Stimulated activated CD8-positive, alpha-beta memory T cell treated with anti-CD3 and anti-CD28 coated beads, Interleukin-2, amount 100 ng/mL, for 48 hours (primary cell): ENCODE measurements around the gene RHO.
A peak's percentile ranks its signal among the peaks of the same experiment; 100 is the strongest.
"Not testable (repeated sequence)": the region's sequence is repeated elsewhere in the genome, so short reads cannot be mapped to it uniquely, and the experiment has no call there.

Experiments
- DNase-seq, 2 donors: peaks; one replicate each; pipeline ENCODE4 v3.0.0-alpha.2; 2020; ENCODE audit warnings: low read depth in 2 of 2

Gene RHO

DNA sequence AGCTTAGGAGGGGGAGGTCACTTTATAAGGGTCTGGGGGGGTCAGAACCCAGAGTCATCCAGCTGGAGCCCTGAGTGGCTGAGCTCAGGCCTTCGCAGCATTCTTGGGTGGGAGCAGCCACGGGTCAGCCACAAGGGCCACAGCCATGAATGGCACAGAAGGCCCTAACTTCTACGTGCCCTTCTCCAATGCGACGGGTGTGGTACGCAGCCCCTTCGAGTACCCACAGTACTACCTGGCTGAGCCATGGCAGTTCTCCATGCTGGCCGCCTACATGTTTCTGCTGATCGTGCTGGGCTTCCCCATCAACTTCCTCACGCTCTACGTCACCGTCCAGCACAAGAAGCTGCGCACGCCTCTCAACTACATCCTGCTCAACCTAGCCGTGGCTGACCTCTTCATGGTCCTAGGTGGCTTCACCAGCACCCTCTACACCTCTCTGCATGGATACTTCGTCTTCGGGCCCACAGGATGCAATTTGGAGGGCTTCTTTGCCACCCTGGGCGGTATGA, at the start of gene RHO:
RHO (plus strand) TSS at position 51 of the 512 bp plus-strand sequence; CDS start at position 146, 95 bp downstream.
- no peak for DNase-seq

DNA sequence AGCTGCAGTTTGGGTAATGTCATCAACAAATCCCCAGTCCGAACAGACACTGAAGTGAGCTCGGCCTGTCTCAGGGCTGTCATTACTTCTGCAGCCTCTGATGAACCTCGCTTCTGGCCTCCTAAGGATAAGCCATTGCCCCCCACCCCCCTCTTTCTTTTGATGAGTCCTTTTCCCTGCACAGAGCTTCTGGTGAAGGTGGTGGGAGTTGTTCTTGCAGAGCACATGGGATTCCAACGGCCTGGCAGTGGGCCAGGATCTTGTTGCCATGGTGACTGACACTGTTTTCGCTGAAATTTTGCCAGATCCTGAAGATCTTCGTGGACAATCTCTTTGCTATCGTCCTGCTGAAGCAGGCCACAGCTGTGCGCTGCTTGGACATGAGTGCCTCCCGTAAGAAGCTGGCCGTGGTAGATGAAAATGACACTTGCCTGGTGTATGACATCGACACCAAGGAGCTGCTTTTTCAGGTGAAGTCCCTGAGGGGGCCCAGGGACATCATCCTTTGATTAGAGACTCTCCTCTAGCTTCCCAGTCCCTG, 47.1 kb upstream of the RHO start:
- DNase-seq, result not testable (repeated sequence)

DNA sequence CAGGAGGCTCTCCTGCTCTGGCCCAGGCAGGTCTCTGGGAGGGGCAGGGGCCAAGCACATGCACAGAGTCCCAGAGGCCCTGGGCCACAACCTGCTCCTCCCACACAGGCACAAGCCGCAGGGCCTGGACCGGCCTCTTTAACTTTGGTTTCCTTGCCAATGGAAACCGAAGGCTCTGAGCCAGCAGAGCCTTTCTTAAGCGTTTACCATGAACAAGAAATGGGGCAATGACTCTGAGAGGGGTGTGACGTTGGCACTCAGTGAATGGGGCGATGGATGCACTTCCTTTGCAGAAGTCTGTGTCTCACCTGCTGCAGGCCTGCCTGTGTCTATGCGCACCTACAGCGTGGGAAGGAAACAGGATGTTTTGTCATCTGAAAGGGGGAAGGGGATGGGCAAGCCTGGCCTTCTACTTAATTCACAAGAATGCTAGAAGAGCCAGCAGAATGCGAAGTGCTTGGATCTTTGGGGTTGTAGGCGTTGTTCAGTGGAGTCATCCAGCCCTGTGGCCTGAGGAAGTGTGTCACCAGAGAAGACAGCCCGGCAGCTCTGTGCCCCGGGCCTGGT, 46.6 kb upstream of the RHO start:
- DNase-seq, result no peak

DNA sequence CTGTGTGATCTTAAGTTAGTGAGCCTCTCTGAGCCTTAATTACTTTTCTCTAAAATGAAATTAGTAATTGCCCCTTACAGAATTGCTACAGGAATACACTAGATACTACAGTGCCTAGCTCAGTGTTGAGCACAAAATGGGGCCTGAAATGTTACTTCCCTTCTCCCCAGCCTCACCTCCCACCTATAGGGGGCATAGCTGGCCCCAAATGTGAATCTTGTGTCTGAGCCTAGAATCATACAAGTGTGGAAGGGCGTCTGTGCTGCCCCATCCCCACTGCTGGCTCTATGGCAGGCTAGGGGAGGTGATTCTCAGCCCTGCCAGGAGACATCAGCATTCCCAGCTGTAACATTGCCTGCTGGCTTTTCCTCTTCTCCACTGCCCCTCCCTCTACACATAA, 45.7 kb upstream of the RHO start:
- DNase-seq, result no peak

DNA sequence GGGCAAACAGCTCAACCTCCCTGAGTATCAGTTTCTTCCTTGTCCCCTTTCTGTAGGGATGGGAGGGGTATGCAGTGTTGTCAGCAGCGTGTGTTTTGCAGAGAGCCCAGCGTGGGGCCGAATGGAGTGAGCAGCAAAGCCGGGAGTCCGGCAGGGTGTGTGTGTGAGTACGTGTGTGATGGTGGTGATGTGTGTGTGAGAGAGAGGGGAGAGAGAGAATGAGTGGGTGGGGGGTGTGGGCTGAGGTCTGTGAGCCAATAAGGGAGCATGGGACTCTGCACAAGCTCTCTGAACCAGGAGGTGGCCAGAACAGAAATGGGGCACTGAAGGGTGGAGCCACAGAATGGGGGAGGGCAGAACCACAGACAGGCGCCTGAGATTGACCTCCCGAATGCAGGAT, 44.6 kb upstream of the RHO start:
- DNase-seq, result no peak

DNA sequence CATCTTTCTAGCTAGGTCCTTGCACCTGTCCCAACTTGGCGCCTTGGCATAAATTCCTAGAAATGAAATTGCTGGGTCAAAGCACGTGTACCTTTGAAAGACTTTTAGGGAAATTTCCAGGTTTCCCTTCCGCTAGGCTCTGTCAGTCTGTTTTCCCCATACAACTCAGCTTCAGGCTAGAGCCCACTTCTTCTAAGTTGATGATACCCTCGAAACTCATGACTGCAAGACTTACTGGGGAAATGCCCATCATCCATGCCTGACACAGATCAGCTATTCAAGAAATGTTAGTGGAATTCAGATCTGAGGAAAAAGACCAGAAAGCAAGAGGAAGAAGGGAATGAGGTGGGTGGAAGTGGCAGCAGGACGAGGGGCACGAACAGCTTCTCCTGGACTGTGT, 43.3 kb upstream of the RHO start:
- DNase-seq, result not testable (repeated sequence)

DNA sequence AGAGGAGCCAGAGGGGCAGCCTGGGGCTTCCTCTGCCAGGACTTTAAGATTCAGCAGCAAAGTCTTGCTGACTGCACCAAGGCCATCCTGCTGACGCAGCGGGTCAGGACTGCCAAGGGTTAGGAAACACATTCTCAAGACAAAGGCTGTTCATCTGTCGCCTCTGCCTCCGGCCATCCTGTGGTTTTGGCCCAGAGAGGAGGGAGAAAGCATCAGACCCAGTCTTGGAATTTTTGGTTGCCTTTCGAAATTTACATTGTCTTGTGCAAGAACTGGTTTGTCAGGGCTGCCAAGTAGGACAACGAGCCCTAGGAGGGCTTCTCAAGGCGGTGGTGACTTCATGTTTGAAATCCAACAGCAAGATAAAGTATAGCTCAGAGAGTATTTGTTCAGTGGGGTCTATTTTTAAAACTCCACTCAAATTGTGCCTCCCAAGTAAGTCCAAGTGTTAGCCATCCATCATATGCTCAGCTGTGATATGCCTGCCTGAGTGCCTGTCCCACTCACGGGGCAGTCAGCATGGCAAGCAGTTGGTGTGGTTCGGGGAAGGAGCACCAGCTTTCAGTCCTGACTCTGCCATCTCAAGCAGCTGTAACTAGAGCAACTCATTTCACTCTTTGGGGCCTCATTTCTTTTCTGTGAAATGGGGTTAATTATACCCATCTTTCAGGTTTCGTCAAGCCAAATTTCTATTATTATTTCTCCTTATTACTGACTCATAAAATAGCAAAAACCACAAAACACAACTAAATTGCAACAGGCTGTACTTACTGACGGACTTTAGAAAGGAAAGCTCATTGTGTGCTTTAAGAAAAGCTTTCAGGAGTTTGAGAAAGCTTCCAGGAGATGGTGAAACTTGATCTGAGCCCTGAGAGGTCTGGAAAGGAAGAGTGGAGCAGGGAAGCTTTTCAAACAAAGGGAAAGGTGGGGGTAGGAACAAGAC, 42.4 kb upstream of the RHO start:
- DNase-seq, result no peak

DNA sequence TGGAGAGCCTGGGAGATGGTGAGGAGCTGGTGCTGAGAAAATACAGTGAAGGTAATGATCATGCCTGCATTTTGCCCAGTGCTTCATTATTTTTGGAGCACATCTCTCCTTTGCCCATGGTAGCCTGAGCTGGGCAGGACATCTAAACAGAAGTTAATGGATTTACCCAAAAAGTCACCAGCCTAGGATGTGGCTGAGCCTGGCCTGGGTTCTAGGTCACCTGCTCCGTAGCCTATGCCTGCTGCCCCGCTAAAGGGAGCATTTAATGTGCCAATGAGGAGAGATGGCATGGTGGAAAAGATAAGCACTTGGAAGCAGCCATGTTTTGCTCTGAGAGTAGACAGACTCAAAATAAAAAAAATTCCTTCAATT, 41.8 kb upstream of the RHO start:
- no peak for DNase-seq

DNA sequence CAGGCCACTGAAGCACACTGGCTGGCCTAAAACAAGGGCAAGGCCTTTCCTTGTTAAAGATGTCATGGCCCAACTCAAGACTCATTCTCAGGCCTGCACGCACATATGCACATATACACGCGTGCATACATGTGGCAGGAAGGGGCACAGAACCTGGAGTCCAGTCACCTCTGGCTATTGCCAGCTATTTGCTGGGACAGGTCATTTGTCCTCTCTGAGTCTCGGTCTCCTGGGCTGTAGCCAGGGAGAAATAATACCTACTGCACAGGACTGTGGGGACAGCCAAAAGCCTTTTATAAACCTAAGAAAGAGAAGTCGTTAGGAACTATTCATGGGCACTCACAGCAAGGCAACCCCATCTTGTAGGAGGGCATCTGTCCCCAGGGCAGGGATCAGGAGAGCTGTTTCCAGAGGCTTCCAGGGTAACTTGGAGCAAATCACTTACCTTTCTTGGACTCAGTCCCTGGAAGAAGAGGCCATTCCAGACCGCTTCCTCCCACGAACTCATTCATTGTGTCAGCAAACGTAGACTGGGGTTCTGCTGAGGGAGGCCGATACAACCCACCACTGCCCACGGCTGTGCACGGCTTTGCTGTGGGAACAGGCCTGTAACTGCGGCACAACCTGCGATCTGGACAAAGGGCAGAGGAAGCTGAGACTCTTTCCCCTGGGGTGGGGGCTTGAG, 41.1 kb upstream of the RHO start:
- no peak for DNase-seq

DNA sequence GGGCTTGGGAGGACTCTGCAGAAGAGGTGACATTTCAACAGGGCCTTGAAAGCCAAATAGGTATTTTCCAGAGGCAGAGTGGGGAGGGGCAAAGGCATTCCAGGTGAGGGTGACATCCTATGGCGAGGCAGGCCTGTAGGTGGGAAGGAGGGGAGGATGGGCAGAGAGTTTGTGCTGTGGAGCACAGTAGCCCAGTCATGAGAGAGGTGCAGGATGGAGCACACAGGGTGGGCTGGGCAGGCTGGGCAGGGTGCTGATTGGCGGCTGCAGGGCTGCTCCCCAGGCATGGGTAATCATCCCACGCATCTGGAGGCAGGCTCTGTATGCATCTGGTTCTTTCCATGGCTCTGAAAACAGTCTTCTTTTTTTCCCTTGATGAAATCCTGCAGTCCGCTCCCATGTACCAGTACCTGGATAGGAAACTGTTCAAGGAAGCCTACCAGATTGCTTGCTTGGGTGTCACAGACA, 40.5 kb upstream of the RHO start:
- DNase-seq, result not testable (repeated sequence)

DNA sequence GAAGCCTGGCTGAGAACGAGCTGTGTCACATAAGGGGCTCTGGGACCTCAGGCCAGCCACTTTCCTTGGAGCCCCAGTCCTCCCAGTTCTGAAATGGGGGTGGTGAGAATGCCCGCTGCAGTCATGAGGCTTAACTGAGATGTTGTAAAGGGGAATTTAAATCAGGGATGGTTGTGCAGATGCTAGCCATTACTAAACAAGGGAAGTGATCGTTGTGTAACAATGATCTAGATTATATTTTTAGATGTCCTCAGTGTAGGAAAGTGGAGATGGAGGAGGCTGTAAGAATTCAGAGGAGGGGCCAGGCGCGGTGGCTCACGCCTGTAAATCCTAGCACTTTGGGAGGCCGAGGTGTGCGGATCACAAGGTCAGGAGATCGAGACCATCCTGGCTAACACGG, 39.2 kb upstream of the RHO start:
- DNase-seq, result not testable (repeated sequence)

DNA sequence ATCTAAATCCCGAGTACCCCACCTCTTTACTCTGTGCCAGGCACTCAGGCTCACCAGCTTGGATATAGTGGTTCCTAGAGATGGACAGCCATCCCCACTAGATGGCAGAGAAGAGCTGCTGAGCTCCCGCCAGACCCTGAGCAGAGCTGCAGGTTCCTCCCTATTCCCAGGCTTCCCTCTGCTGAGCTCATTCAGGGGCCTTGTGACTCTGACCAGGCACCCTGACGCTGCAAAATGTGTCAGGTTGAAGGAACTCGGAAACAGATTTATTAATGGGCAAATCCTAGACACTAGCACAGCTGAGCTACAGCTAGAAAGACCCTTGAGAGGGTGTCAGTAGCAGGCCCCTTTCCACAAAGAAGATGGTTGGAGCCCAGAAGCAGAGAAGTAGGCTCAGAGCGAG, 38.2 kb upstream of the RHO start:
- peak; percentile 17 to 18 for DNase-seq

DNA sequence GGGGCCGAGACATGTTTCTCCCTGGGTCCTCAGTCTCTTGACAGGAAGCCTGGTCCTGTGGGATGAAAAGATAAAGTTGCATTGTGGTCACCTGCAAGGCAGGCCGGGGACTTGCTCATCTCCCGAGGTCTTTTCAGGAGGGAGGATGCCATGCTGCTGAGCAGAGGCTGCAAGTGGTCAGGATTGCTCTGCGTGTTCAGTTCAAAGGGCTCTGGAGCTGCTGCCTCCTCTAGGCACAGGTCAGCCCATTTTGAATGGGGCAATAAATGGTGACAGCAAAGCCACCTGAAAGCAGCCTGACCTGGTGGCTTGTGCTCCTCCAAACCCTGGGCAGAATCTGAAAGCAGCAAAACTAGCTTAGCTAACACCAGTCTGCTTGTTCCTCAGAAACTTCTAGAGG, 37.4 kb upstream of the RHO start:
- DNase-seq, result not testable (repeated sequence)

DNA sequence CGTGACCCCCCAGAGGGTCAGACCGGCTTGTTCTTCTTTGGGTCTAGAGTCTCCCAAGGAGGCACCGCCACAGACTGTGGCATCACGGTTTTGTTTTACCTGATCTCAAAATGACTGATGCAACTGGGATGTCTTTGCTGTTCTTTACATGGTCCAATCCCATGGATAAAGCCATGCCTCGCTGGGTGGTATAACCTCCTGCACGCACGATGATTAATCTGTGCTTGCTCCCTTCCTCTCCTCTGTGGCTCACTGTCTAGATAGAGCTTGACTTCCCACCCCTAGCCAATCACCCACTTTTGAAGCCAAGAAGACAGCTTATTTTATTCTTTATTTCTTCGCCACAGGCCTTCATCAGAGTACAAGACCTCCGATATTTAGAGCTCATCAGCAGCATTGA, 36.6 kb upstream of the RHO start:
- no peak for DNase-seq

DNA sequence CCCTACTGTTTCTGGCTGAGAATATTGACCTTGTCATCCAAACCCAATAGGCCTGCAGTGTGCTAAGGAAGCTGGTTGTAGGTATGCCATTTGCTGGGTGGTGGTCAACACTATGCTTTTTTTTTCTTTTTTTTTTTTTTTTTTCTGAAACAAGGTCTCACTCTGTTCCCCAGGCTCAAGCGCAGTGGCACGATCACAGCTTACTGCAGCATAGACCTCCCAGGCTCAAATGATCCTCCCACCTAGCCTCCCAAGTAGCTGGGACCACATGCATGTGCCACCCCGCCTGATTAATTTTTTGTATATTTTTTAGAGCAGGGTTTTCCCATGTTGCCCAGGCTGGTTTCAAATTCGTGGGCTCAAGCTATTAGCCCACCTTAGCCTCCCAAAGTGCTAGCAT, 35.7 kb upstream of the RHO start:
- DNase-seq, result no peak

DNA sequence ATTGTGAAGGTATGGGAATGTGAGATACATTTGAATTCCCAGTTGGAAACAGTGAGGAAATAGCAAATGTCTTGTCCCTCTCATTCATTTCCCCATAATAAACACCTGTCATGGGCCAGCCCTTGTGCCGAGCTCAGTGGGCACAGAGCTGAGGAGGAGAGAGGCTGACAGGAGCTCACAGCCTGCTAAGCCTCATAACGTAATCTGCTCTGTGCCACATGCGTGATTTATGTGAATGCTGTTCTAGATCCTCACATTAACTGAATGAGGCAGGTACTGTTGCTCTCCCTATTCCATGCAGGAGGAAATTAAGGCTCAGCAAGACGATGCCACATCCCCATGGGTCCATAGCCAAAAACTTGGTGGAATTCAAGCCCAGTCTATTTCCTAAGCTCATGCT, 35.2 kb upstream of the RHO start:
- no peak for DNase-seq

DNA sequence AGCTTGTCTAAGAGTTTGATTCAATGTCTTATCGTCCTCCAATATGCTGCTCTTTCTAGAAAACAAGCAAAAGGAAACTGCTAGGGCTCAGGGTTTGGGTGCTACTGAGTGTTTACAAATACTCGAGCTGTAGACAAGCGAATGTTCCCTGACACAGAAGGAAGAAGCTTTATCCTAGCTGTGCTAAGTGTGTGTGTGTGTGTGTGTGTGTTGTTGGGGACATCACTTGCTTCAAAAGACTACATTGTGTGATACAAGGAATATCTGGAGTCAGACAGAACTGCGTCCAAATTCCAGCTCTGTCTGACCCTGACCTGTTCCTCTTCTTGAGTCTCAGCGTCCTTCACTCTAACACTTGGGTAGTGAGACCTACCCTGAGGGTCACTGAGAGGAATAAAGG, 33.9 kb upstream of the RHO start:
- DNase-seq, result not testable (repeated sequence)

DNA sequence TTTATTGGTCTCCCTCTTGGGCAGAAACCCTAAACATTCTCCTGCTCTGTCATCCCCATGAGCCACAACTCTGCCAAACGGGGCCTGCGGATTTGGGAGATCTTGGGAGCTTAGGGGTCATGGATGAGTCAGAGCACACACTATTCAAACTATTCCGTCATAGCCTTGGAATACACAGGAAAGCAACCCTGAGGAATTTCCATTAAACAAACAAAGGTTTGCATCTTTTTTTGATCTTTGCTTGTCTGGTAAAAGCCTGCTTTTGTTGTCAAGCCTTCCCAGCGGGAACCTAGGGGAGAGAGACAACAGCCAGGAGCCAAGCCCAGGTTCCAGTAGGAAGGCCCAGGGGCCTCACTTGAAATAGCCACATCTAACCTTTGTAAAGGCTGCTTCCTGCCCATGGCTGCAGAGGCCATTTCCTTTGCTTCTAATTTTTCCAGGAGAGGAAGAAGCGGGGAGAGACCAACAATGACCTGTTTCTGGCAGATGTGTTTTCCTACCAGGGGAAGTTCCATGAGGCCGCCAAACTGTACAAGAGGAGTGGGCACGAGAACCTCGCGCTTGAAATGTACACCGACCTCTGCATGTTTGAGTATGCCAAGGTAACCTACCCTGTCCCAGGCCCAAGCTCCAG, 33.3 kb upstream of the RHO start:
- not testable (repeated sequence) for DNase-seq

DNA sequence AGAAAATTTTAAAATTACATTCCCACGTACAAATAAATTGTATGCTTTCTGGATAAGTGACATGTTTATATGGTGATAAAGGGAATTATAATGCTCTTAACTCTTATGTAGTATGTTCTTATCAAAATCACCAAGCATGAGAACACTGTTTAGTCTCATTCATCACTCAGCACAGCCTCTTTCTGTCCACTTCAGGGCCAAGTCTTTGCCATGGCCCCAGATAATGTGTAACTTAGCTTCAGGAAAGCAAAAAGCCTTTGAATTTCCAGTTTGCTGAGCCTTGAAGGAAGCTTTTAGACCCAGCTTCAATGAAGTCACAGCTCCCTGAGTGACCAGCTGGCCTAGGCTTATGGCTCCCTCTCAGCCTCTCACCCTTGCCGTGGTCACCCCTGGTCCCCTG, 30.6 kb upstream of the RHO start:
- DNase-seq, result not testable (repeated sequence)

DNA sequence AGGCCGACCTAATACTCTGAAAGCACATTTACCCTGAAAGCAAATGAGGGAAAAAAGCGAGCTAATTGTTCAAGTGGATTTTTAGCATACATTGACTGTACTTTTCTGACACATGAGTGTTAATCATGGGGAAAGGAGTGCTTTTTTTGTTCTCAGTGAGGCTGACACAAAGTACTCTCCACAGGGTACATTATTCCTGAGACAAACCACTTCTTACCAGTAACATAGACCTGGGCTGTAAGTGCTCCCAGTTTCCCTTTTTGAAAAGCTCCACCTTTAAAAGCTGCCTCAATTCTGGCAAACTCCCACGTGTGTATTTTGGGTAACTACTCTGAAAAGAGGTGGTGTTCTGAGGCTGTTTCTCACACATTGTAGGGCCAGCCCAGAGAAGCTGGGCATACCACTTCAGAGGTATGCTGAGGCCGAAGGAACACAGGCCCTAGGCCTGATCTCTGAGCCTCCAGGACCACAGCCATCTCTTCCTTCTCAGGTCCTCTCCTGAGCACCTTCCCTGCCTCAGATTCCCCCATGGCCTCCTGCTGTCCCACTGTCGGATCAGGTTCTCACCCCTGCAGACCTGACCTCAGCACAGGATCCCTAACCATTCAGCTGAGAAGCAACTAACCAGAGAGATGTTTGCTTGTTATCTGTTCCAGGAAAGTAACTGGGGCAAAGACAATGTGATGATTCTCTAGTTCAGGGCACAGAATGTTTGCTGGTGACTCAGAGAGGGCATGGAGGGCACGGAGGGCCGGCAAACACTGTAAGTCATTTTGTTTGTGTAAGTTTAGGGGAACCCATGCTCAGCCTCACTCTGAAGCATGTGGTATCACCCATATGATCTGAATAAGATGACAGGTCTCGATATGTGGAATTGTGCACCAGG, 29.6 kb upstream of the RHO start:
- not testable (repeated sequence) for DNase-seq
